Suprapubic skin (tissue), 4 donors: ENCODE results near the gene BMPR2.

Experiments used
- CTCF ChIP-seq, 2 donors: fragments of 200-600 bp in 1 of 2; fragments of 450-650 bp in 1 of 2; sonication (generic) in 1 of 2; IDR thresholded peaks; one replicate each; pipeline ENCODE4 v1.5.1; 2016 to 2019; ENCODE audit warnings: antibody characterized with exemption in 2 of 2, mild to moderate bottlenecking in 1 of 2, moderate library complexity in 1 of 2
- POLR2A ChIP-seq, 2 donors: fragments of 450-650 bp; IDR thresholded peaks; one replicate each; pipeline ENCODE4 v1.6.1; 2017; ENCODE audit warnings: antibody characterized with exemption in 2 of 2, mild to moderate bottlenecking in 2 of 2, moderate library complexity in 2 of 2
- POLR2AphosphoS5 ChIP-seq, 3 donors: sonication (generic); formaldehyde crosslinking; IDR thresholded peaks; one replicate each; pipeline ENCODE4 v1.6.1; 2017; ENCODE audit warnings: antibody characterized with exemption in 3 of 3

DNA sequence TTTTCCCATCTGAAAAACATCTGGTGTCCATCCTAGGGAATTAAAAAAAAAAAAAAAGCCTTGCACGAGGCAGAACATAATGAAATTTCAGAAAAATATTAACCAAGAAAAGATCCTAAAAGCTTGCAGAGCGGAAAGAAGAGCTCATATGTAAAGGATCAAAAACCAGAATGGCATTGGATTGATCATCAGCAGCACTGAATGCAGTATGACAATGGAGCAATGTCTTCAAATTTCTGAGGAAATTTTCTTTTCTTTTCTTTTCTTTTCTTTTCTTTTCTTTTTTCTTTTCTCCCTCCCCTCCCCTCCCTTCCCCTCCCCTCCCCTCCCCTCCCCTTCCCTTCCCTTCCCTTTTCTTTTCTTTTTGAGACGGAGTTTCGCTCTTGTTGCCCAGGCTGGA is 237.4 kb downstream of the BMPR2 start:
- TF ChIP-seq CTCF (IDR thresholded peaks at IDR 0.05) (no peak), POLR2A (IDR thresholded peaks at IDR 0.05) (no peak), POLR2AphosphoS5 (IDR thresholded peaks at IDR 0.05) (no peak)
